DMS114 treated with DMSO at 0.1 percent for 48 hours (cell line): ENCODE data around the gene OR5AC2.

ENCODE experiments used
- DNase-seq: peaks from one replicate; lab custom pipeline; 2025; ENCODE audit not compliant: unreplicated experiment; lab: John Stamatoyannopoulos, UW

Gene OR5AC2

GRCh38 chr3:98086873-98087272, at the start of gene OR5AC2:
Gene OR5AC2, plus strand, starts transcription at chr3:98087173. Its CDS starts 0 bp downstream, at chr3:98087173.
- DNase-seq, result no peak

- DNase-seq, result no peak
Observed at GRCh38 chr3:98038286-98038685, 48.7 kb upstream of the OR5AC2 start.

GRCh38 chr3:98038876-98039275, 48.1 kb upstream of the OR5AC2 start:
- no peak for DNase-seq

- DNase-seq, result peak; percentile 83
Observed at GRCh38 chr3:98039322-98040024, 47.5 kb upstream of the OR5AC2 start.

- DNase-seq, result no peak
Observed at GRCh38 chr3:98041350-98041749, 45.6 kb upstream of the OR5AC2 start.

GRCh38 chr3:98048586-98048985, 38.4 kb upstream of the OR5AC2 start:
- no peak for DNase-seq

GRCh38 chr3:98049271-98049670, 37.7 kb upstream of the OR5AC2 start:
- no peak for DNase-seq

- DNase-seq, result no peak
Observed at GRCh38 chr3:98056035-98056434, 30.9 kb upstream of the OR5AC2 start.

- DNase-seq, result no peak
Observed at GRCh38 chr3:98057631-98058030, 29.3 kb upstream of the OR5AC2 start.

- no peak for DNase-seq
Observed at GRCh38 chr3:98058244-98058960, 28.6 kb upstream of the OR5AC2 start.

- DNase-seq, result no peak
Observed at GRCh38 chr3:98068824-98069223, 18.1 kb upstream of the OR5AC2 start.

GRCh38 chr3:98070840-98071239, 16.1 kb upstream of the OR5AC2 start:
- DNase-seq, result no peak

GRCh38 chr3:98073486-98073885, 13.5 kb upstream of the OR5AC2 start:
- no peak for DNase-seq

- DNase-seq, result no peak
Observed at GRCh38 chr3:98095882-98096281, 8.9 kb downstream of the OR5AC2 start.

GRCh38 chr3:98099848-98100247, 12.9 kb downstream of the OR5AC2 start:
- no peak for DNase-seq

- DNase-seq, result no peak
Observed at GRCh38 chr3:98108162-98108561, 21.2 kb downstream of the OR5AC2 start.

- DNase-seq, result no peak
Observed at GRCh38 chr3:98109807-98110549, 23.0 kb downstream of the OR5AC2 start.

- no peak for DNase-seq
Observed at GRCh38 chr3:98110550-98110908, 23.6 kb downstream of the OR5AC2 start.

GRCh38 chr3:98114264-98114663, 27.3 kb downstream of the OR5AC2 start:
- no peak for DNase-seq

GRCh38 chr3:98115717-98116116, 28.7 kb downstream of the OR5AC2 start:
- no peak for DNase-seq

GRCh38 chr3:98130421-98130820, 43.4 kb downstream of the OR5AC2 start, which contains the start of gene OR5H1:
Gene OR5H1, plus strand, starts transcription at chr3:98130721. Its CDS starts 1,977 bp downstream, at chr3:98132698.
- DNase-seq, result no peak

GRCh38 chr3:98136631-98137030, 49.7 kb downstream of the OR5AC2 start:
- DNase-seq, result no peak
